Stimulated activated CD8-positive, alpha-beta memory T cell treated with anti-CD3 and anti-CD28 coated beads, Interleukin-15, amount 100 ng/mL, for 1 hour (primary cell): ENCODE data around the gene CETN1.

Experiments used
- DNase-seq: peaks from one replicate; pipeline ENCODE4 v3.0.0-alpha.2; 2020; ENCODE audit warnings: low read depth

Gene CETN1

GRCh38 chr18:576924-577323 is 3.3 kb upstream of the CETN1 start:
- DNase-seq = no peak

GRCh38 chr18:577643-578375 is 2.4 kb upstream of the CETN1 start:
- no peak for DNase-seq

GRCh38 chr18:579238-579637 is 942 bp upstream of the CETN1 start:
- DNase-seq = no peak

GRCh38 chr18:581096-581495 is 916 bp downstream of the CETN1 start:
- DNase-seq = no peak

- no peak for DNase-seq
Measured at GRCh38 chr18:582465-582864, 2.3 kb downstream of the CETN1 start.

GRCh38 chr18:595068-595467 is 14.9 kb downstream of the CETN1 start:
- DNase-seq = no peak

GRCh38 chr18:595571-595970 is 15.4 kb downstream of the CETN1 start:
- DNase-seq = no peak

GRCh38 chr18:596288-596881 is 16.2 kb downstream of the CETN1 start:
- DNase-seq = no peak

- no peak for DNase-seq
Measured at GRCh38 chr18:598124-598589, 18.0 kb downstream of the CETN1 start.

- no peak for DNase-seq
Measured at GRCh38 chr18:600107-600506, 19.9 kb downstream of the CETN1 start.

- no peak for DNase-seq
Measured at GRCh38 chr18:604771-605170, 24.6 kb downstream of the CETN1 start.

GRCh38 chr18:607930-608329 is 27.8 kb downstream of the CETN1 start:
- no peak for DNase-seq

- no peak for DNase-seq
Measured at GRCh38 chr18:610214-610928, 30.2 kb downstream of the CETN1 start.

- DNase-seq = no peak
Measured at GRCh38 chr18:612156-612555, 32.0 kb downstream of the CETN1 start.

GRCh38 chr18:614193-614592 is 34.0 kb downstream of the CETN1 start:
- DNase-seq = no peak

- DNase-seq = no peak
Measured at GRCh38 chr18:615092-615521, 34.9 kb downstream of the CETN1 start.

GRCh38 chr18:615773-616172 is 35.6 kb downstream of the CETN1 start:
- DNase-seq = no peak

- DNase-seq = no peak
Measured at GRCh38 chr18:616380-616995, 36.3 kb downstream of the CETN1 start.

GRCh38 chr18:617970-618504 is 37.9 kb downstream of the CETN1 start:
- DNase-seq = no peak

- no peak for DNase-seq
Measured at GRCh38 chr18:618618-619017, 38.4 kb downstream of the CETN1 start.

- DNase-seq = no peak
Measured at GRCh38 chr18:621291-622043, 41.3 kb downstream of the CETN1 start.

GRCh38 chr18:622289-622688 is 42.1 kb downstream of the CETN1 start:
- DNase-seq = no peak
